GM19397 (cell line): ENCODE data around the gene DHODH.
"Not testable (repeated sequence)": the region's sequence is repeated elsewhere in the genome, so short reads cannot be mapped to it uniquely, and the experiment has no call there.

ENCODE experiments used
- ATAC-seq: cut with Tn5 transposase; IDR thresholded peaks from one replicate; pipeline ENCODE4 v1.9.1; 2021; ENCODE audit warnings: mild to moderate bottlenecking, moderate library complexity; ENCODE audit not compliant: unreplicated experiment

The DHODH gene

GRCh38 chr16:72050769-72051464 is 42.4 kb downstream of the DHODH start:
- no peak for ATAC-seq

- ATAC-seq, result no peak
Measured at GRCh38 chr16:72051818-72052217, 43.3 kb downstream of the DHODH start.

- not testable (repeated sequence) for ATAC-seq
Measured at GRCh38 chr16:72054254-72054847, 45.8 kb downstream of the DHODH start, which contains the start of gene HP. TSS of gene HP (plus strand) at chr16:72054505. CDS start at chr16:72054653, 148 bp downstream.

- no peak for ATAC-seq
Measured at GRCh38 chr16:72055911-72056310, 47.4 kb downstream of the DHODH start.

- ATAC-seq, result not testable (repeated sequence)
Measured at GRCh38 chr16:72057313-72057712, 48.8 kb downstream of the DHODH start.

GRCh38 chr16:72059060-72059459 is 50.5 kb downstream of the DHODH start:
- not testable (repeated sequence) for ATAC-seq

GRCh38 chr16:72060405-72060804 is 51.9 kb downstream of the DHODH start:
- ATAC-seq, result no peak

- no peak for ATAC-seq
Measured at GRCh38 chr16:72061564-72061963, 53.0 kb downstream of the DHODH start.

GRCh38 chr16:72064361-72064894 is 55.9 kb downstream of the DHODH start:
- no peak for ATAC-seq

GRCh38 chr16:72066747-72067146 is 58.2 kb downstream of the DHODH start:
- ATAC-seq, result no peak

- ATAC-seq, result no peak
Measured at GRCh38 chr16:72068930-72069329, 60.4 kb downstream of the DHODH start.

GRCh38 chr16:72072514-72073342 is 64.2 kb downstream of the DHODH start:
- no peak for ATAC-seq

- no peak for ATAC-seq
Measured at GRCh38 chr16:72073560-72074230, 65.2 kb downstream of the DHODH start.

GRCh38 chr16:72075067-72075466 is 66.5 kb downstream of the DHODH start:
- not testable (repeated sequence) for ATAC-seq
